OCI-LY1 (cell line): Measurements from ENCODE around the gene FGGY.

ENCODE experiments used
- CTCF ChIP-seq: fragments of 200-600 bp; sonication (generic), shearing (Covaris generic); IDR thresholded peaks from 2 replicates; pipeline ENCODE4 v1.5.1; 2017; ENCODE audit warnings: mild to moderate bottlenecking, antibody characterized with exemption, low read length, moderate library complexity, mixed read lengths
- EZH2 ChIP-seq: fragments of 200-600 bp; sonication (generic), shearing (Covaris generic); IDR thresholded peaks from 2 replicates; pipeline ENCODE4 v1.8.0; 2017; ENCODE audit warnings: borderline replicate concordance, mixed run types, mild to moderate bottlenecking, antibody characterized with exemption, low read length, moderate library complexity, mixed read lengths

- no peak for TF ChIP-seq CTCF
- no peak for TF ChIP-seq EZH2
These were observed 243.2 kb downstream of the FGGY start for GRCh38 chr1:59539961-59540681.
